ENCODE measurements around the gene CKMT2. TPM values are rescaled to one million over a fixed set of nuclear protein-coding genes. Genes with fewer than 3 reads are reported as not detected.

Gene CKMT2
- total RNA-seq, 1 donor from 2014 or later = 18.9 TPM

- DNase-seq (ENCODE audit: low spot score) = no peak
Measured at GRCh38 chr5:81214848-81215247, 18.3 kb upstream of the CKMT2 start.

DNA sequence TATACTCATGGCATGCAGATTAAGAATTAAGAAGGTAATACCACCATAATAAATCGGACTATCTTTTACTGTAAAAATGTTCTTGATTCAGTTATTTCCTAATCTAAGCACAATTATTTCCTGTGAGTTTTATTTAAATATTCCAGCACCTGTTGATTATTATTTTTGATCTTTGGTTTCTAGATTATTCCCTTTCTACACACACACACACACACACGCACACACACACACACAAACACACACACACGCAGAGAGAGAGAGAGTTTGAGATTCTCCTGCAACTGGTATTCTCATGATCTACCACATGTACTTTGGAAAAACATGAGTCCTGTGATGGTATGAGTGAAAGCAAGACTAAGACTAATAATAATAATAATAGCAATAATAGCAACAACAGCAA, 17.0 kb upstream of the CKMT2 start:
- no peak for DNase-seq (ENCODE audit: low spot score)

DNA sequence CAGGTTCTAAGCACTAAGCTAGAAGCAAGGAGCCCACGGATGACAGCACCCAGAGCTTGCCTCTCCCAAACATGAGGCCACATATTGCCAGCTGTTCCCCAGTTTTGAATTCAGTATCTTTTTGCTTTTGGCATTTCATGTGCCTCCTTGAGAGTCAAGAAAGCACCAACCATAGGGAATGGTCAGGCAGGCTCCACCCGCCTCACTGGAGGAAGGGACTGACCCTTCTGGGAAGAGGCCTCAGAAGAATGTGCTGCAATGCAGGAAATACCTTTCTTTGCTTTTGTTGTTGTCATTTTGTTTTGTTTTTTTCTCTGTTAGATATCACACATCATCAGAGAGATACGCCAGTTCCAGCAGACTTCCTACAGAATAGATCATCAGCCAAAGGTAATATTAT, 13.7 kb upstream of the CKMT2 start:
- DNase-seq (ENCODE audit: low spot score) = no peak

- DNase-seq (ENCODE audit: low spot score) = no peak
Measured at GRCh38 chr5:81222285-81222684, 10.8 kb upstream of the CKMT2 start.

GRCh38 chr5:81225463-81225862, 7.7 kb upstream of the CKMT2 start:
- no peak for DNase-seq (ENCODE audit: low spot score)

GRCh38 chr5:81226286-81226685, 6.8 kb upstream of the CKMT2 start:
- DNase-seq (ENCODE audit: low spot score) = no peak

- no peak for DNase-seq (ENCODE audit: low spot score)
Measured at GRCh38 chr5:81226949-81227348, 6.2 kb upstream of the CKMT2 start.

GRCh38 chr5:81228084-81228483, 5.0 kb upstream of the CKMT2 start:
- no peak for DNase-seq (ENCODE audit: low spot score)

DNA sequence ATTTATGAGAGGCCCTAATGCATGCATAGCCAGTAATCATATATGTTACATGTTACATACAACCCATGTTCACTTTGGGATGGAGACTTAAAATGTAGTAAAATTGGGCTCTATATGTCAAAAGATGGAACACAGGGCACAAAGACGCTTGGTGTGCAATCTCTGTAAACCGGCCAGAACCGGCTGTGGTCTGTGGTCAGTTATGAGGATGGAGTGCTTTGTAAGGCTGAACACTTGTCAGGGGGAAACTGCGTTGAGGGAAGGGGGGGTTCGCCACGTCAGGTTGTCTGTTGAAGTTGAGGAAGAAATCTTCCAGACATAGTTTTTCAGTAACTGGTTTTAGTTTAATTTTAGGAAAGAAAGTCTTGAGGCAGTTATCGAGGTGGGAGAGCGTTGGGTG, 2.7 kb upstream of the CKMT2 start:
- no peak for DNase-seq (ENCODE audit: low spot score)

- no peak for DNase-seq (ENCODE audit: low spot score)
Measured at GRCh38 chr5:81232464-81233079, 550 bp upstream of the CKMT2 start.

- DNase-seq (ENCODE audit: low spot score) = no peak
Measured at GRCh38 chr5:81234299-81234698, 1.2 kb downstream of the CKMT2 start.

DNA sequence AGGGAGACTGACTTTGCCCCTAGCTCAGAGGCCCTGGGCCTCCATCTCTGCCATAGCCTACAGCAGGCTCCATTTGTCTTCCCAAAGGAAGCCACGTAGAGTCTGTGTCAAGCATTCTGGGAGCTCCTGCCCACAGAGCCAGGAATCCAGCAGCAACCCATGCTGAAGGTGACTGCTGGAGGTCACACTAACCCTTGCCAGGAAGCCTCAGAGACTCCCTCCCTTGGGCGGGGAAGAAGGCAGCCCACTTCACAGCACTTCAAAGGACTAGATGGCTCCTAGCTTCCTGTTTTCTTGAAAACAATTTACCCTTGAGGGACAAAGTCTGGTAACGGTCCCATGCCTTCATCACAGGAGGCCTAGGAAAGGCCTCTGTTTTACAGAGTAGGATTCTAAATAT, 1.7 kb downstream of the CKMT2 start:
- DNase-seq (ENCODE audit: low spot score) = no peak

GRCh38 chr5:81235287-81236072, 2.4 kb downstream of the CKMT2 start:
- no peak for DNase-seq (ENCODE audit: low spot score)

GRCh38 chr5:81238460-81238859, 5.3 kb downstream of the CKMT2 start:
- DNase-seq (ENCODE audit: low spot score) = no peak

GRCh38 chr5:81239613-81240012, 6.5 kb downstream of the CKMT2 start:
- DNase-seq (ENCODE audit: low spot score) = no peak

GRCh38 chr5:81241001-81241400, 7.9 kb downstream of the CKMT2 start:
- no peak for DNase-seq (ENCODE audit: low spot score)

- no peak for DNase-seq (ENCODE audit: low spot score)
Measured at GRCh38 chr5:81241961-81242648, 9.0 kb downstream of the CKMT2 start.

DNA sequence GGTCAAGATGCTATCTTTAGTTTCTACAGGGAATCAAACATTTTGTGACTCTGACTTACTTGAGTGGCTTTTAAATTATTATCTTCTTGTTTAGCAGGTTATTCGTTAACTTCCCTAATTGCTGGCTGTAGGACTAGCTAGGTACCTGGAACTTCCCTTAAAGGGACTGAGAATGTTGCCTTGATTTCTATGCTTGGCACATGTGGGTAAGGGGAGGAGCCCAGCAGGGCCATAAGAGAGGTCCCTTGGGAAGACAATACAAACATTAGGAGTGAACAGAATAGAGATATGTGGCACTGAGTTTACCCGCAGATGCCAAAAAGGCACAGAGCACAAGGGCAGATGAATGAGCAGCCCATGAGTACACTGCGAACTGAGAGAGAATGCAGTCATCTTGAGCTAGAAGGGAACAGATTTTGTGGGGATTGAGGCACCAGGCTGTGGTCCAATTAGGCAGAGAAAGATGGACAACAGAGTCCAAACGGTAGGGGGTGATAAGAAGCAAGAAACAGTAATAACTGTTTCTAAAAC, 9.8 kb downstream of the CKMT2 start:
- DNase-seq (ENCODE audit: low spot score) = no peak

GRCh38 chr5:81244451-81244850, 11.3 kb downstream of the CKMT2 start:
- DNase-seq (ENCODE audit: low spot score) = no peak

DNA sequence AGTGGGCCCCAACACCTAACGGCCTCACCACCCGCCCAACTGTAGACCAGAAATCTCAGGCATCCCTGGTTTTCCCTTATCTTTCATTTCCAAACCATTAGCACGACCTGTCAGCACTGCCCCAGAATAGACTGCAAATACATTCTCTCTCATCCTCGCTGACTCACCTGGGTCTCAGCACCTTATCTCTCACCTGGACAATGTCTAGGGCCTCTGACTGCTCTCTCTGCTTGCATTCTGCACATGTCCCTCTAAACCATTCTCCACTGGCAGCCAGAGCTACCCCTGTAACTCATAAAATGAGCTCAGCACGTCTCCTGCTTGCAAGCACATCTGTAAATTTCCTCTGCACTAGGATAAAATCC, 12.7 kb downstream of the CKMT2 start:
- no peak for DNase-seq (ENCODE audit: low spot score)

- DNase-seq (ENCODE audit: low spot score) = no peak
Measured at GRCh38 chr5:81246697-81247096, 13.6 kb downstream of the CKMT2 start.

DNA sequence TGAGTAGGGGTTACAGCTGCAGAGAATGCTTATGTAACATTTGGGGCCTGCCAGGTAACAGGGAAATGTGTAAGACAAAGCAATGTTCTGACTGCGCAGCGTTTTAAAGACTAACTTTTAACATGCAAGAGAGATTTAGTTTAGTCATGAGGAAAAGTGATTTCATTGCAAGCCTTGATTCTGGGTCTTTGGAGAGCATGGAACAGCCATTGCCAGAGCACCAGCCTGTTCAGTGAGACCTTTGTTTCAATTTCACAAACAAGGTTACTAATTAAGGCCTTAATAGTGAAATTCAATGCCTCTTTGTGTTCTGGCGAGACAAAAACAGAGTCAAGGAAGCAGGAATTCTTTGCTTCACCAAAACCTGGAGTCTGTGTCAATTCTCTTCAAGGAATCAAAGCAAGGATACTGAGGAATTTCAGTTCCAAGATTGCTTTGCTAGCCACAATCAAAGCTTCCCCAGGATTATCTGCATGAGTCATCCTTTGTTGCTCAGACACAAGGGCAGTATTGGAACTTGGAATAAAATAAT, 14.4 kb downstream of the CKMT2 start:
- DNase-seq (ENCODE audit: low spot score) = no peak

Measured in mesenteric fat pad (tissue), 1 donor.